ENCODE measurements around the gene OTX1.

- TF ChIP-seq EZH2 (IDR thresholded peaks at IDR 0.05; ENCODE audit: low read length, missing control alignments): peak; percentile 72
- TF ChIP-seq CTCF (conservative IDR thresholded peaks at IDR 0.05 in 1 of 2, IDR thresholded peaks at IDR 0.05 in 1 of 2; ENCODE audit: low read depth in 1 of 2, low read length in 2 of 2): no peak
These were observed 6.9 kb downstream of the OTX1 start for GRCh38 chr2:63057249-63058143.

Measured in fibroblast of lung (primary cell).